Measurements from ENCODE around the gene PEAK3.

Gene PEAK3

GRCh38 chr19:2226051-2226839 lies 55.7 kb downstream of the PEAK3 start:
- Mint-ChIP-seq H3K27me3 (no peaks in the 10 kb centered on the region), H3K36me3 (ENCODE audit: insufficient read depth) (peaks cover 22% of the 10 kb centered on the region), H3K4me1 (ENCODE audit: low read depth in 2 of 2) (peaks cover 6 to 7% of the 10 kb centered on the region in 2 donors), H3K4me3 (no peak overlapping the region), H3K27ac (peak overlapping the region; percentile 64 to 81), H3K9me3 (no peaks in the 10 kb centered on the region)
- DNase-seq (no peak), ATAC-seq (replicated peaks) (no peak)

- no peak for DNase-seq
- H3K9me3 Mint-ChIP-seq = no peaks in the 10 kb centered on the region
- no peak overlapping the region for H3K4me3 Mint-ChIP-seq
- H3K4me1 Mint-ChIP-seq (ENCODE audit: low read depth in 2 of 2) = peaks cover 6 to 7% of the 10 kb centered on the region in 2 donors
- ATAC-seq (replicated peaks) = no peak
- peaks cover 22% of the 10 kb centered on the region for H3K36me3 Mint-ChIP-seq (ENCODE audit: insufficient read depth)
- peak overlapping the region; percentile 64 to 81 for H3K27ac Mint-ChIP-seq
- no peaks in the 10 kb centered on the region for H3K27me3 Mint-ChIP-seq
Observed at GRCh38 chr19:2225415-2226050, 56.4 kb downstream of the PEAK3 start.

GRCh38 chr19:2224754-2225349 lies 57.1 kb downstream of the PEAK3 start:
- peak overlapping the region in 1 of 2 donors; percentile 97 for H3K27ac Mint-ChIP-seq
- no peaks in the 10 kb centered on the region for H3K27me3 Mint-ChIP-seq
- H3K9me3 Mint-ChIP-seq = no peaks in the 10 kb centered on the region

More at GRCh38 chr19:2224754-2225349, 57.1 kb downstream of the PEAK3 start:
- Mint-ChIP-seq H3K4me1 (ENCODE audit: low read depth in 2 of 2) (peaks cover 6 to 7% of the 10 kb centered on the region in 2 donors), H3K4me3 (no peak overlapping the region), H3K36me3 (ENCODE audit: insufficient read depth) (peaks cover 19% of the 10 kb centered on the region)
- DNase-seq = no peak
- ATAC-seq (replicated peaks) = no peak
